Activated CD4-positive, alpha-beta T cell treated with anti-CD3 and anti-CD28 coated beads for 48 hours (primary cell): ENCODE data around the gene CDH23.

ENCODE experiments used
- DNase-seq: peaks from one replicate; pipeline ENCODE4 v3.0.0-alpha.2; 2020

CDH23 gene

DNA sequence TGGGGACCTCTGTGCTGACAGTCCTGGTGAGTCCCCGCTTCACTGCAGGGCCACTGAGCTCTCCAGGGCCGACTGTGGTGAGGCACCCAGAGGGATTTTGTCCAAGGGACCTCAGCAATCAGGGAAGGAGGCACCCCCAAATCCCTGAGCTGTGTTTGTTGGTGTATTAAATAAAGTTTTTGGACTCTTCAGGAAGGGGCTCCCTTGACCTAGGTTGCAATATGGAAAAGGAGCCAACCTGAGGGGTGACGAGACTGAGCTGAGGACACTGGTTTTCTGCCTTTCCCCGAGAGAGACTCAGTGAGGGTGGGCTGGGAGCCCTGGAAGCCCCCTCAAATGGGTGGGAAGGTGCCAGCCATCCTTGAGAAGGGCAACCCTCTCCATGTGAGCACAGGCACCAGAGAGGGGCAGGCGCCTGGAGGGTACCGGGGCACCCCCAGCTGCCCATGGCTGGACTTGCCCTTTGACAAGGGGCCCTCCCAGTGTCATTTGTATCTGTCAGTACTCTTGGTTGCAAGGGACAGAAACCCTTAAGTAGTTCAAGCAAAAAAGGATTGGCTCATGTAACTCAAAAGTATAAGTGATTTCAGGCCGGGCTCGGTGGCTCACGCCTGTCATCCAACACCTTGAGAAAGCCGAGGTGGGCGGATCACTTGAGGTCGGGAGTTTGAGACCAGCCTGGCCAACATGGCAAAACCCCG is 250.0 kb downstream of the CDH23 start:
- DNase-seq, result no peak

DNA sequence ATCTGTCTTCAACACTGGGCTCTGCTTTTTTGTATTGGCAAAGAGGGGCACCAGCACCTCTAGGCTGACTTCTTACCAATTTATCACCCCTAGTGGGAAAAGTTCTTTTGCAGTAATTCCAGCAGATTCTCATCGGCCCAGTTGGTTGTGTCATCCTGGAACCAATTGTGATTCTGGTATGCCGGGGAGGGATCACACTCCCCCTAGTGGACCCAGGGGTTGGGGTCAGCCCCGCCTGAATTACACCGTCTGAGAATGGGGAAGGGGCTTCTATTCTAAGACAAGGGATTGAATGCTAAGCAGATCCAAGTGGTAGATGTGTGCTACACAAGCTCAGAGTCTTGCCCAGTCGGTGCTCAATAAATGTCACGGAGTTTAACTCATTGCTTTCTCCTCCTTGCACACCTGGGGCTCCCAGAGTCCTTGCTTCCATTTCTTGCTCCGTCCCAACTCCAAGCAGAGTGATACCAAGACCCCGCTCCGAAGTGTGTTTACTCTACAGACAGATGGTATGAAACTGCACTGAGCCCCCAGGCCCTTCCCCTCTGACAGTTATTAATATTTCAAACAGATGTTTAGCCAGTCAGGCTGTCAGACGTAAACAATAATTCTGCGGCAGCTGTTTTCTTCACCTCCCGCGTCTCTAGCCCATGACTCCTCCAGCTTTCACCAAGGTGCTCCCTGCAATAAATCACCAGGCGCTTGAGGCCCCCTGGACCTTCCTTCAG is 251.0 kb downstream of the CDH23 start:
- DNase-seq, result no peak

DNA sequence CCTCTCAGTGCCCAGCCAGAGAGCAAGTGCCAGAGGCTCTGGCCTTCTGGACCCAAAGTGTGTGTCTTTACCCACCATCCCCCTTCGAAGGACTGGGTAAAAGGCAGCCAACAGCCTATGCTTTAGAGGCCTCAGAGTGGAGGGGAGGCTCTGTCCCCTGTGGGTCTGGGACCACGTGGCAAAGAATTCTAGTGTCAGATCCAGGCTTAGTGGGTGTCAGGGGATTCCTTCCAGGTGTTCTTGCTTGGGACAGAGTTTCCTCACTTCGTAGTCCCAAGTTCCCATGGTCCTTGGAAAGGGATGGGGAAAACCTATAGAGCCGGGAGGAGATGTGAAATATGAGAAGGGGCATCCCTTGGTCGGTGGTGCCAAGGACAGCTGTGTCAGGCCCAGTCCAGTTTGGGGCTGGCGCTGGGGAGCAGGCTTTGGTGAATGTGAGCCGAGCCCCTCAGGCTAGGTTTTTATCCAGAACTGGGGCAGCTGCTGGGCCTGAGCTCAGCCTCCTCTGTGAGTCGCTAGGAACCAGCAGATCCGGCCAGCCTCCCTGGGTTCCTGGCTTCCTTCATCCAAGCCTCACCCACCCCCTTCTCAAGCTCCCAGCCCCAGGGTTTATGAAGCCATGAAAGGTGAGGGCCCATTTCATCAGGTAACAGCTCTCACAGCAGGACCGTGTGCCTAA is 251.7 kb downstream of the CDH23 start:
- no peak for DNase-seq

DNA sequence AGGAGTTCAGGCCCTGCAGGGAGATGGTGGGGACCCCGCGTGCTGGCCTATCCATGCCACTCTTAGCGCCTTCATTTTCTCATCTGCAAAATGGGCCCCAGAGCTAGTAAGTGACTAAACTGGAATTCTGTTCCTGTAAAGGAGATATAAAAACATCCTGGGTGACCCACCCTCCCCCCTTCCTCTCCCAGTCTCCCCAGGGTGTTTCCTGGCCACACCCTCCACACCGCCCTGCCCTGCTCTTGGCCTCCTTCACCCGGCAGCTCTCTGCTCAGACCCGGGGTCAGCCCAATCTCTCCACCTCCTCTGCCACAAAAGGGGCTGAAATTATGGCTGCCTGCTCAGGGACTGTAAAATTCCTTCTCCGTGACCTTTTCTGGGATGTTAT is 252.2 kb downstream of the CDH23 start:
- no peak for DNase-seq

DNA sequence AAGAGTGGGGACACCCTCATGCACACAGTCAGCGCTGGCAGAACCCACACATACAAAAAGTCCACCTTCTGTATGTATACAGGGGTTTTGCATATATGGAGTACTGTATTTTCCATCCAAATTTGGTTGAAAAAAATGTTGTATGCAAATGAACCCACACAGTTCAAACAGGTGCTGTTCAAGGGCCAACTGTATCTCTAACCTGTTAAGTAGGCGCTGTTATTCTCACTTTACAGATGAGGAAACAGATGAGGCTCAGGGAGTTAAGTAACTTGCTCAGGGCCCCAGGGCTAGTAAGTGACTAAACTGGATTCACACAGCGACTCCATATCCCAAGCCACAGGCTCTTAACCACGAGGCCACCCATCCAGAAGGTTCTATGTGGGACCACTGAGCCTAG is 252.9 kb downstream of the CDH23 start:
- no peak for DNase-seq

DNA sequence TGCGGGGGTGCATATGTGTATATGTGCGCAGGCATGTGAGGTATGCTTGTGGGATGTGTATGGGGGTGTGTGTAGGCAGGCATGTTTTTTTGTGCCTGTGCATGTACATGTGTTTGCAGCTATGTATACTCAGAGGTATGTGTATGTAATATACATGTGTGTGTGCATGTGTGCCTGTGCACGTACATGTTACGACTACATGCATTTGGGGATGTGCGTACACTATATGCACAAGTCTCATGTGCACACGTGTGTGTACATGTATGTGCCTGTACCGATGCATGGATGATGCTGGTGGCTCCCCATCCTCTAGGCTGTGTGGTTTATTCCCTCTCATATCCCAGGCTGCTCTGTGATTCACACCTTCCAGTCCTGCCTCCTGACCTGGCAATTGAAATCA is 253.7 kb downstream of the CDH23 start:
- DNase-seq, result no peak

DNA sequence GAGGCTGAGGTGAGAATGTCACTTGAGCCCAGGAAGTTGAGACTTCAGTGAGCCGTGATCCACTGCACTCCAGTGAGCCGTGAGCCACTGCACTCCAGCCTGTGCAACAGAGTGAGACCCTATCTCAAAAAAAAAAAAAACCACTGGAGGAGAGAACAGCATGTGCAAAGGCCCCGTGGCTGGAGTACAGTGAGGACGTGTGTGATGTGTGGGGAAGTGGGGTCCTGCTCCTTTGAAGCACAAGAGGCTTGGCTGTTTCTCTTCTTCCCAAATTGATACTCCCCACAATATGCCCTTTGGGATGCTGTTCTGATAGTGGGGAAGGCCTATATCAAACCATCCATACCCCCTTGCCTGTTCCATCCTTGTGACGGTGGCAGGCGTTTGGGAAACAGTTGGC is 254.7 kb downstream of the CDH23 start:
- DNase-seq, result no peak

DNA sequence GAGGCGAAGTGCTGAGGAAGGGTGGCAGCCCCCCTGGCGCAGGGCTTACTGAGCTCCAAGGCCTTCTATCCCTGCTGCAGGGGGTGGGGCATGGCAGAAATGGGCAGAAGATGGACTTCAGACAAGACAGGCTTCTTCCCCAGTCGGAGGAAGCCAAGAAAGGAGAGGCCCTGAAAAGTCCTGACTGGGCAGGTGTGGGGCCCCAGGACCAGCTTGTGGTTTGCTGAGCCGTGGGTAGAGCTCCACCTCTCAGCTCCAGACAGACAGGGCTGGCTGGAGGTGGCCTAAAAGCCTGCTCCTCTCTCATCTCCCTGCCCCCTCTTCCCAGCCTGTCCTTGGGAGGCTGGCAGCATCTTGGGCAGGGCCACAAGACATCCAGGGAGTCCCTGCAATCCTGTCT is 255.2 kb downstream of the CDH23 start:
- DNase-seq, result no peak

DNA sequence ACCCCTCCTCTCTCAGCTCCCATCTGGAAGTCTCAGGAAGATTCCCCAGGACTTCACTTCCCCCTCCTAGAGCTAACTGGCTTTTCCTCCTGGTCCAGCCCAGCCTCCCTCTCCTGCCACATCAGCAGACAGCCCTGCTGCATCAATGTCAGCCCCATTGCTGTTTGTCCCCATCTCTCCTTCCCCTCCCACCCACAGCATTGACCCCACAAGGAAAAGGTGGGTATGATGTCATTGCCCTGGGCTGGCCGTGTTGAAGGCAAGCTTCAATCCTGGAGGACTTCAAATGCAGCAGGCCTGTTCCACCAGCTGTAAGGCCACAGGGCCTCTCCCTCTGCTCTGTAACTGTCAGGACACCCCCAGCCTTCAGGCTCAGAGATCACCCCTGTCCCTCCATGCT is 256.3 kb downstream of the CDH23 start:
- no peak for DNase-seq

DNA sequence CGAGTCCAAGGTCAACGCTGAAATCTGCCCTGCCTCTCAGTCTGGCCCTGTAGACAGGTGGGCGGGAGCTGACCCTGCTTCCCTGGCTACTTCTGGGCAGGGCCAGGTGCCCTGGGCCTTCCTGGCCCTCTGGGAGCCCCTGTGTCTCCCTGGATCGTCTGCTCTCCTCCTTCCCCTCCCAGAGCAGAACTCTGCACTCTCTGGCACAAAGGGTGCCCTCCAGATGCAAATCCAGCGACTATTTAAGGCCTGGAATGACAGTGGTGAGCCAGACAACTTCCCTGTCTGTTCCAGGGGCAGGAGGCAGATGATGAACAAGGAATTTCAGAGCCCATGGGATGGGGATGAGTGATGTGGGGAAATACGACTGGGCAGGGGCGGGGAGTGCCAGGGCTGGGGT is 259.5 kb downstream of the CDH23 start:
- no peak for DNase-seq

DNA sequence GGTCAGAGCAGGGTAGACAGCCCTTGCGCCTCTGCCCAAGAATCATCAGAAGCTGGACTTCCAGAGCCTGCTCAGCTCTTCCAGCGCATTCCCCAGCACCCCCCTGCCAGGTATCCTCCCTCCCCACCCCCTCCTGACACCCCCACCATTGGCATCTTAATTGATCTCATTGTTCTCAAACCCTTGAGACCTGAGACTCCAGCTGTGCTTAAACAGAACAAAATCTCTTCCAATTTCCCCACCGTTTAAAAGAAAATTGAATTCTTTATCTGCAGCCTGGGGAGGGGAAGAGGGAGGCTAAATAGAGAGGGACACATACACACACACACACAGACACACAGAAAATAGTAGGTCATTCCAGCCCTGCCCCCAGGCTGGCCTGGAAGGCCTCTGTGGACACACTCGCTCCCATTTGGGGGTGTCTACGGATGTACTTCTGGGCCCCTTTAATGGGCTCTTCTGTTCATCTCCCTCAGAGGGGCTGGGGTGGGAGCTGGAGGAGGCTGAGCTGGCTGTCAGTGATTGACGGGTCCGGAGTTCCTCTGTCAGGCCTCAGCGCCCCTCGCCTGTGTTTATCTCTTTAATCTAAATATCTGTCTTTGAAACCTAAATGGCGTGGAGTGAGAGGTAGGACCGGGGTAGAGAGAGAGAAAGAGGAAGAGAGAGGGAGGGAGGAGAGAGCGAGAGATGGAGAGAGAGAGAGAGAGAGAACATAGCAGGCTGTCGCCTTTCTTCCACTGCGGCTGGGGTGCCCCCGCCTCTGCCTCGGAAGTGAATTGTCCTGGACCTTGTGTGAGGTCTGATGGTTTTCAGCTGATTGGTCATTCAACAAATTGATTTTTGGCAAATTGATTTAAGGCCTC is 261.1 kb downstream of the CDH23 start:
- DNase-seq, result no peak

DNA sequence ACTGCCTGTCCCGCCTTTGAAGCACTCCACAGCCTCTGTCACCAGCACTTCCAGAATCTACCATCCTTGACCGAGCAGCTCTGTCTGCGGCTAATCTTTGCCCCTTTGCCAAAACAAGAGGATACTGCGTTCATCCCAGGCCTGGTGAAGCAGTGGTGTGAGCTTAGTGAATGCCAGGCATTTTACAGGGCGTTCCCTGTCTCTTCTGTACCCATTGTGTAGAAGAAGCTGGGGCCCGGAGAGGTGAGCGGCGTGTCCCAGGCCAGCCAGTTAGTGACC is 261.7 kb downstream of the CDH23 start:
- DNase-seq, result no peak

DNA sequence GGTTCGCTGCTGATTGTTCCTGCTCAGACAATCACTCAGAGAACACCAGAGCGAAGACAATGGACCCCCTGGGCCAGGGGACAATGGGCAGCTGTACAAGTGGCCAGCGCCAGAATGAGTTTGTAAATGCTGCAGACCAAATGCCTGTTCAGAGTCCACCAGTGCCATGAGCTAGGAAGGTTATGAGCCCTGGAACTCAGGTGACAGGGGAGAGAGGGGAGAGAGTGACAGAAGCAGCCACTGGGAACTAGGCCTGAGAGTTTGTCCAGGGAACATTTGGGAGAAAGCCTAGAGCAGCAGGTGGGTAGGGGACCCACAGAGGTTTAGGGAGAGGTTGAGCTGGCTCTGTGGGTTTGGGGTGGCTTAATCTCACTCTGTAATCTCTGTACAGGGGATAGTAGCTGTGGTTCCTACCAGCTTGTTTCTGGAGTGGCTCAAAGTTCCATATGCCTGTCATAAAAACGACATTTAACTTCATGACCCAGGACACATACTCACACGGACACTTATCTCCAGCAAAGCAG is 262.5 kb downstream of the CDH23 start:
- DNase-seq, result no peak

DNA sequence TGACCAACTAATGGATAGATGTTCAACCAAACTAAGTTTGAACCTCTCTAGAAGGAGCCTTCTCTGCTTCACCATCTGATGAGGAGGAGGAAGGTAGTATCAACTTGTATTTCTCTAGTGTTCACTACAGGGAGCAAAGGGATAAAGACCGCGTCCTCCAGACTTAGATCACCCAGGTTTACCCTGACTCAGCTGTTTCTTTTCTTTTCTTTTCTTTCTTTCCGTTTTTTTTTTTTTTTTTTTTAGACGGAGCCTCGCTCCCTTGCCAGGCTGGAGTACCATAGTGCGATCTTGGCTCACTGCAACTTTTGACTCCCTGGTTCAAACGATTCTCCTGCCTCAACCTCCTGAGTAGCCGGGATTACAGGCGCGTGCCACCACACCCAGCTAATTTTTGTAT is 263.0 kb downstream of the CDH23 start:
- no peak for DNase-seq

DNA sequence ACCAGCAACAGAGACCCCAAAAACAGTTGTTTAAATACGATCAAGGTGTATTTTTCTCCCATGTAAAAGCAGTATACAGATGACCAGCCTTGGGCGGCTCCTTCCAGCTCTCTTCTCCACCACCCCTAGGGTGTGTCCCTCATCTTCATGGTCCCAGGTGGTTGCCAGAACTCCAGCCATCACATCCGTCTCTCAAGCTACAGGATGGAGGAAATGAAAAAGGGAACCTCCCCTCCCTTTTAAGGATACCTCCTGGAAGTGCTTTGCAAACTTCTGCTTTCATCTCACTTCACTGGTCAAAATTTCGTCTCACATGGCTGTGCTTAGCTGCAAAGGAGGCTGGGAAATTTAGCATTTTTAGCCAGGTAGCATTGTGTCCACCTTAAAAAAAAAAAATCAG is 263.6 kb downstream of the CDH23 start:
- no peak for DNase-seq

DNA sequence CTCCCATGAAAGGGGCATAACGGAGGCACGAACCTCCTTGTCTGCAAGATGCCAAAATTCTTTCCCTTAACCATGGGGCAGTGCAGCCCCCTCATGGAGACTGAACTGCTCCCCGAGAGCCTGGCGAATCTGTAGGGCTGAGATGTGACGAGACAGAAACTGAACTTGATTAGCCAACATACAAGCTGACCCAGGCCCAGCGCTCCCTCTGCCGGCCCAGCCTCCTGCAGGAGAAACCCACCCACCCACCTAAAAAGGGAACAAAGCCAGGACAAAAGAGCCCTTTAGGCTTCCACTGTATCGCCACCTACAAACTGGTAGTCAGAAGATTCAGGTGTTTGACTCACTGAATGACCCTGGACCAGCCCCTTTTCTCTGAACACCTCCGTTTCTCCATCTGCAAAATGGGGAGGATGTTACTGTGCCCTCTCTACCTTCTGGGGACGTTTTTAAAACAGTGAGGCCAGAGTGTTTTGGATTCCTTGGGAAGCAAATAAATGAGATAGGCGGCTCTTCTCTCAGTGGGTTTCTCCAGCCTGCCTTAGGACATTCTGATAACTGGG is 264.4 kb downstream of the CDH23 start:
- DNase-seq, result no peak

DNA sequence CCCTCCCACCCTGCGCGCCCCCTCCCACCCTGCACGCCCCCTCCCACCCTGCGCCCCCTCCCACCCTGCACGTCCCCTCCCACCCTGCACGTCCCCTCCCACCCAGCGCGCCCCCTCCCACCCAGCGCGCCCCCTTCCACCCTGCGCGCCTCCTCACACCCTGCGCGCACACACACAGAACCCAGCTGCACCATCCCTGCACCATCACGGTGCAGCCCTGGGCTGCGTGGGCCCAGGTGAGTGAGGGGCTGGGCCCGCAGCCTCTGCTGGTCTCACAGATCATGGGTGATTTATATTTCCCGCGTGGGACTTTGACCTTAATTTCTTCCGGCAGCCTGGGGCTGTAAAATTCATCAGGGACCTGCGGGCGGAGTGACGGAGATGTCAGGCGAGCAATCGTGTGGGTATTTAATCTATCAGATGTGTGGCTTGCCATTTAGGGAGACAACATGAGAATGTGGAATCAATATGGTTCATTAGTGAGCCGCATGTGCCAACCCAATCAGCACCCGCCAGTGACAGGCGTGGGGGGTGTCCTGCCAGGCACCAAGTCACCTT is 265.1 kb downstream of the CDH23 start:
- no peak for DNase-seq

DNA sequence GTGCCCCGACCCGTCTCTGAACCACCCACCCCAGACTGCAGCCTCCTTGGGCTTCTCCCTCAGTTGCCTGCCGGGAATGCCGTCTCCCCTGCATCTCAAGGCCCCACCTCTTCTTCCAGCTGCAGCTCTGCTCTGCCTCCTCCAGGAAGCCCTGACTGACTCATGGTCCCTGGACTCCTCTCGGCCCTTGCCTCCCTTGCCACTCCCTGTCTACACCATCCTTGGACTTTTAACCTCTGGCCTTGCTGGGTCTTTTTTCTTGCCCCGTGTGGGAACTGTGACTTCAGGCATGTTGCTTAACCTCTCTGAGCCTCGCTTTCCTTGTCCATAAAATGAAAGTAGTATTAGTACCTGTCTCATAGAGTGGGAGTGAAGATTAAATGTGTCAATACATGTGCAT is 266.6 kb downstream of the CDH23 start:
- no peak for DNase-seq

DNA sequence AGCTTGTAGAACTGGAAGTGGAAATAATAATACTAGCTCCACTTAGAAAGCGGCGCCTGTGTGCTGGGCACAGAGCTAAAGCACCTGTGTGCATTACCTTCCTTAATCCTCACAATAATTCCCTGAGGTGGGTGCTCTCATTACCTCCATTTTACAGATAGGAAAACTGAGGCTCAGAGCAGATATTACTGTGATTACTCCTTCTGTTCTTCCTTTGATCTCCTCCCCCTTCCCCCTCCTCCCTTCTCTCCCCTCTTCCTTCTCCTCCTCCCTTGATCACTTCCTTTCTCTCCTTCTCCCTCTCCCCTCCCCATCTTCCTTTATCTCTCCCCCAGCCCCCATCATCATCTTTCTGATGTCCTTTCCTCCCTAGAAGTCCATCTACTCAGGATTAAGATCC is 267.9 kb downstream of the CDH23 start:
- no peak for DNase-seq

DNA sequence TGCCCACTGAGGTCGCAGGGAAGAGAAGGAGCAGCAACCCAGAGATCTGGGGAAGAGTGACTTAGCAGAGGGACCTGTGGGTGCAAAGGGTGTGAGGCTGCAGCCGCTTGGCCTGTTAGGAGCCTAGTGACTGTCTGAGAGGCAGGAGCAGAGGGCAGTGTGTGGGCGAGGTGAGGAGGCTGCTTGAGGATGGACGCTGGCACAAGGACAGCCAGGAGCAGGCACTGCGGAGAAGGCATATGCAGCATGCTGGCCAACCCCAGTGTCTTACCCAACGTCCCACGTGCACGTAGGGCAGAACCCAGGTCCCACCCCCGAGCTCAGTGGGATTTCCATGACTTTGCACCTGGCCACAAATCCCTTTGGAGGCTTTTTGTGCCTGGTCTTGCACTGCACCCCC is 268.7 kb downstream of the CDH23 start:
- no peak for DNase-seq

DNA sequence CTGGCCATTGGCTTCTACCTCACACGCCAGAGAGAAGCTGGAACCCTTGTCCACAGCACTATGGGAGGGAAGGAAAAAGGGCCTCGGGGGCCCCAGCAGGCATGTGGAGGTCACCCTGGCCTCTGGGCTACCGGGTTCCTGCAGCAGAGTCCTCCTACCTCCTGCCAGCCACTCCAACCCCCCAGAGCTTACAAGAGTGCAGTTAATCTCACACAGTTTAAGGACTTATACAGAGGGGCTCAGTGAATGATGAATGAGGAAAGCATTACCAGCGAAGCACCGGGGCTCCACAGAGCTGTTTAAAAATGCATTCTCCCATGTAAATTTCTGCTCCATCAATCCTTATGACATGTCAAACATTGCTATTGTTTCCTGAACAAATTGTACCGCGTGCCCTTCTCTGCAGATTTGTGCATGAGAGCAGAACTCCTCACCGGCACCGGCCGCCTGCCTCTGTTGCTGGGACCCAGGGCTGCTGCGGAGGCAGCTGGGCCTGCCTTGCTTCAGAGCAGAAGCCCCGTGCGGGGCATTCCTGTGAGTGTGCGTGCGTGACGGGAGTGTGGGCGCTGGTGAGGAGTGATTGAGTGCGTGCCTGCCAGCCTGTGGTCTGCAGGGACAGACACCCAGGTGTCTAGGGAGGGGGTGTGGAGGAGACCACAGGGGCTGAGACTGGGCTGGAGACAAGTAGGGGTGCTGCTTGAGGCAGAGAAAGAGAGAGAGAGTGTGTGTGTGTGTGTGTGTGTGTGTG is 270.1 kb downstream of the CDH23 start:
- peak; percentile 9 for DNase-seq

DNA sequence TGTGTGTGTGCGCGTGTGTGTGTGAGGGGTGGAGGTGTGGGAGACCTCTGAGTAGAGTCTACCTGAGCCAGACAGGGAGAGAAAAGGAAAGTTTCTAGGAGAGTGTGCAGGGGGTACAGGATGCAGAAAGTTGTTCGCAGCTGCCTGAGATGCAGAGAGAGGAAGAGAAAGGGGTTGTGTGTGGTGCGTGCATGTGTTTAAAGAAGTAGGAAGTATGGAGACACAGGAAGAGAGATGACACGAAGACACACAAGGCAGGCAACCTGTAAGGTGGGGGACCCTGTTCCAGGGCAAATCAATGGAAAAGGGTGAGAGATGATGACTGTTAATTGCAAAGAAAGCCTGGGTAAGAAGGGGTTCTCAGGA is 270.6 kb downstream of the CDH23 start:
- DNase-seq, result no peak
